Dendritic cell treated with granulocyte-macrophage colony-stimulating factor and Interleukin-4, amounts not matched to agents 40 ng/mL and 50 ng/mL, for 4 days (primary cell): ENCODE data around the gene GFER.

Experiments used
- H3K27ac Mint-ChIP-seq: one replicate; pipeline ENCODE4 v1.8.0; 2022; ENCODE audit warnings: mild to moderate bottlenecking, mixed read lengths
- H3K27me3 Mint-ChIP-seq: one replicate; pipeline ENCODE4 v1.8.0; 2022; ENCODE audit warnings: mild to moderate bottlenecking, mixed read lengths
- H3K36me3 Mint-ChIP-seq: one replicate; pipeline ENCODE4 v1.8.0; 2022; ENCODE audit warnings: low read depth, mixed read lengths
- H3K4me1 Mint-ChIP-seq: one replicate; pipeline ENCODE4 v1.8.0; 2022; ENCODE audit warnings: low read depth, mixed read lengths
- H3K4me3 Mint-ChIP-seq: one replicate; pipeline ENCODE4 v1.8.0; 2022; ENCODE audit warnings: mild to moderate bottlenecking, moderate library complexity, mixed read lengths
- H3K9me3 Mint-ChIP-seq: one replicate; pipeline ENCODE4 v1.8.0; 2022; ENCODE audit warnings: mixed read lengths
- intact Hi-C: fragments of 100-400 bp; cut with micrococcal nuclease; formaldehyde crosslinking; loops from one replicate; pipeline ENCODE4 v1.15.0; 2022

The GFER gene

DNA sequence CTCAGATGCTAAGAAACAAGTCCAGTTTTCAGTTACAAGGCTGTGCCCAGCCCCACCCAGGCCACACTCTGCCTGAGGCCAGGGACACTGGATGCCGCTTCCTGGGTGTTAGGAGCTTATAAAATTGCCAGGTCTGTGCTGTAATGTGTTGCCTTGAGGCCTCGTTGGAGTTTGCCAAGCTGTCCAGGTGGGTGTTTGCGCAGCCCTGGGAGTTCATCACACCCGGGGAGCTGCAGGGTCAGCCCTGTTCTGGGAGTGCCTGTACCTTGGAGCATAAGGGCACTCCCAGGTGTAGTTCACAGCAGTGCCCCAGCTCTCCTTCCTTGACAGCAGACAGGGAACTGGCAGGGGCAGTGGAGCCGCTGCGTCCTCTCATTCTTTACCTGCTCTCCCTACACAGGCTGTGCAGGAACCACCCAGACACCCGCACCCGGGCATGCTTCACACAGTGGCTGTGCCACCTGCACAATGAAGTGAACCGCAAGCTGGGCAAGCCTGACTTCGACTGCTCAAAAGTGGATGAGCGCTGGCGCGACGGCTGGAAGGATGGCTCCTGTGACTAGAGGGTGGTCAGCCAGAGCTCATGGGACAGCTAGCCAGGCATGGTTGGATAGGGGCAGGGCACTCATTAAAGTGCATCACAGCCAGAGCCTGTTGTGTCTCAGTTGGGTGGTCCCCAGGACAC lies 1.6 kb downstream of the GFER start:
- H3K4me1 Mint-ChIP-seq, result peaks cover 41% of the 10 kb centered on the region
- no peak overlapping the region for H3K27ac Mint-ChIP-seq
- H3K4me3 Mint-ChIP-seq, result peak overlapping the region; percentile 79
- no peaks in the 10 kb centered on the region for H3K9me3 Mint-ChIP-seq
- peaks cover 29% of the 10 kb centered on the region for H3K36me3 Mint-ChIP-seq
- peaks cover 60% of the 10 kb centered on the region for H3K27me3 Mint-ChIP-seq
- intact Hi-C loops, result no loop called here

- H3K36me3 Mint-ChIP-seq, result peaks cover 29% of the 10 kb centered on the region
- no peak overlapping the region for H3K27ac Mint-ChIP-seq
- peaks cover 58% of the 10 kb centered on the region for H3K27me3 Mint-ChIP-seq
- H3K4me3 Mint-ChIP-seq, result no peak overlapping the region
- no peaks in the 10 kb centered on the region for H3K9me3 Mint-ChIP-seq
- peaks cover 52% of the 10 kb centered on the region for H3K4me1 Mint-ChIP-seq
- intact Hi-C loops, result no loop called here
Observed at GRCh38 chr16:1987198-1987597, 3.2 kb downstream of the GFER start.

GRCh38 chr16:1989209-1990100 lies 5.5 kb downstream of the GFER start, which contains the start of gene SYNGR3:
Gene SYNGR3 (plus strand): TSS chr16:1989970. CDS start chr16:1990103, 133 bp downstream.
- Mint-ChIP-seq H3K27ac (peak within 1 kb of the TSS; percentile 43), H3K4me1 (peaks cover 40% of the 10 kb centered on the region), H3K9me3 (no peaks in the 10 kb centered on the region), H3K4me3 (peak within 1 kb of the TSS; percentile 40), H3K36me3 (peaks cover 29% of the 10 kb centered on the region), H3K27me3 (peaks cover 52% of the 10 kb centered on the region)
- intact Hi-C loops, result no loop called here

DNA sequence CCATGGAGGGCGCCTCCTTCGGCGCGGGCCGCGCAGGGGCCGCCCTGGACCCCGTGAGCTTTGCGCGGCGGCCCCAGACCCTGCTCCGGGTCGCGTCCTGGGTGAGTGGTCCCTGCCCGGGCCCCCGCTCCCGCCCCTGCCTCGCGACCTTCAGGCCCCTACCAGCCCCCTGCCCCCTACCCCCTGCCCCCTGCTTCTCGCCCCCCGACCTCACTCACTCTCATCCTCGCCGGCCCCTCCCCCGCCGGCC lies 6.0 kb downstream of the GFER start:
- peaks cover 52% of the 10 kb centered on the region for H3K27me3 Mint-ChIP-seq
- intact Hi-C loops, result no loop called here
- no peak overlapping the region for H3K27ac Mint-ChIP-seq
- peaks cover 29% of the 10 kb centered on the region for H3K36me3 Mint-ChIP-seq
- peaks cover 34% of the 10 kb centered on the region for H3K4me1 Mint-ChIP-seq
- peak overlapping the region; percentile 40 for H3K4me3 Mint-ChIP-seq
- no peaks in the 10 kb centered on the region for H3K9me3 Mint-ChIP-seq

DNA sequence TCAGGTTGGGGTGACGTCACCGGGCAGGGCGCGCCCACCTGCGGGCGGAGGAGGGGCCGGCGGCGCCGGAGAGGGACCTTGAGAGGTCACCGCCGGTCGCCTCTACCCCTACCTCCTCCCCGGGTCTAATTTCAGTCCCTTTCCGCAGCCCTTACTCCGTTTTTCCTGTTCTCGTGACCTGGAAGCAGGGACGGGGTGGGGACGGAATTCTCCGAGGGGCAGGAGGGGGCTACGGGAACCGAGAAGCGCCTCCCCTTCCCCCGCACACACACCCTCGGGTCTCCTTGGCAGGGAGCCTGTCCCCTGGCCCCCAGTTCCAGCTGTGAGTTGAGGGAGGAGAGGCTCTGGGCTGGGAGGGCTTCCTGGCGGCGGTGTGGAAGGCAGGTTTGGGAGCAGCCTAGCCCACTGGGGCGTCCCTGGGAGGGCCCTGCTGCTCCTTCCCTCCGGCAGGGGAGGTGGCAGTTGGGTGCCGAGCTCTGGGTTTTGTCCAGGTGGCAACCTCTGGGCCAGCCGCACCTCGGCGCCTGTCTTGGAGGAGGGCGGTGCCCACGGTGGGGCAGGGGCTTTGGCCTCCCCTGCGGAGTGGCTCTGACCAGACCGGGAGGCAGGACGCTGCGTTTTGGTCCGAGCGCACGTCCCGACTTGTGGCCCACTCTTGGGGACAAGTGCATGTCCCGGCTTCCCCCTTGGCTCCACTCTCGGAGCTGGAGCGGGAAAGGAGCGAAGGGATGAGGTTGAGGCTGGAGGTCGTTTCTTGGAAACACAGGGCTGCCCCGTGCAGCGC lies 6.5 kb downstream of the GFER start:
- Mint-ChIP-seq H3K27ac (peak overlapping the region; percentile 43), H3K4me1 (peaks cover 29% of the 10 kb centered on the region), H3K4me3 (peak overlapping the region; percentile 40), H3K9me3 (no peaks in the 10 kb centered on the region), H3K36me3 (peaks cover 24% of the 10 kb centered on the region), H3K27me3 (peaks cover 52% of the 10 kb centered on the region)
- intact Hi-C loops, result no loop called here

DNA sequence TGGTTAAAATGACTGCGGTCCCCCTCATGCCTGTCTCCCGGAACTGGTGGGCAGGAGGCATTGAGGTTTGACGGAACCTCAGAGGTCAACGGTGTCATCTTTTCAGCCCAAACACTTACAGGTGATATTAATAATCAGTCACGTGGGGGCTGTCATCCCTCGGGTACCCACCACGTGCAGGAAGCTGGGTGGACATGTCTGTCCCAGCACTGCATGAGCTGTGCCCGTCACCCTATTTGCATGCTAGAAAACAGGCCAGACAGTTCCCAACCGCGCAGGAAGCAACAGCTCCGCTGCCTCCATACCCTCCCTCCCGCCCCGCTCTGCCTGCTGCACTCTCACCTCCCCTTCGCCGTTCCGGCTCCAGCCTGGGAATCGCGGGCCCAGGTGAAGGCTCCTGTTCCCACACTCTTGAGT lies 7.2 kb downstream of the GFER start:
- Mint-ChIP-seq H3K4me1 (peaks cover 24% of the 10 kb centered on the region), H3K4me3 (peak overlapping the region; percentile 66), H3K27ac (peak overlapping the region; percentile 69), H3K9me3 (no peaks in the 10 kb centered on the region), H3K36me3 (peaks cover 18% of the 10 kb centered on the region), H3K27me3 (peaks cover 52% of the 10 kb centered on the region)
- intact Hi-C loops, result no loop called here

GRCh38 chr16:1991588-1991947 lies 7.6 kb downstream of the GFER start:
- Mint-ChIP-seq H3K27me3 (peaks cover 51% of the 10 kb centered on the region), H3K4me1 (peaks cover 20% of the 10 kb centered on the region), H3K4me3 (peak overlapping the region; percentile 66), H3K36me3 (peaks cover 17% of the 10 kb centered on the region), H3K9me3 (no peaks in the 10 kb centered on the region), H3K27ac (peak overlapping the region; percentile 69)
- intact Hi-C loops, result no loop called here

DNA sequence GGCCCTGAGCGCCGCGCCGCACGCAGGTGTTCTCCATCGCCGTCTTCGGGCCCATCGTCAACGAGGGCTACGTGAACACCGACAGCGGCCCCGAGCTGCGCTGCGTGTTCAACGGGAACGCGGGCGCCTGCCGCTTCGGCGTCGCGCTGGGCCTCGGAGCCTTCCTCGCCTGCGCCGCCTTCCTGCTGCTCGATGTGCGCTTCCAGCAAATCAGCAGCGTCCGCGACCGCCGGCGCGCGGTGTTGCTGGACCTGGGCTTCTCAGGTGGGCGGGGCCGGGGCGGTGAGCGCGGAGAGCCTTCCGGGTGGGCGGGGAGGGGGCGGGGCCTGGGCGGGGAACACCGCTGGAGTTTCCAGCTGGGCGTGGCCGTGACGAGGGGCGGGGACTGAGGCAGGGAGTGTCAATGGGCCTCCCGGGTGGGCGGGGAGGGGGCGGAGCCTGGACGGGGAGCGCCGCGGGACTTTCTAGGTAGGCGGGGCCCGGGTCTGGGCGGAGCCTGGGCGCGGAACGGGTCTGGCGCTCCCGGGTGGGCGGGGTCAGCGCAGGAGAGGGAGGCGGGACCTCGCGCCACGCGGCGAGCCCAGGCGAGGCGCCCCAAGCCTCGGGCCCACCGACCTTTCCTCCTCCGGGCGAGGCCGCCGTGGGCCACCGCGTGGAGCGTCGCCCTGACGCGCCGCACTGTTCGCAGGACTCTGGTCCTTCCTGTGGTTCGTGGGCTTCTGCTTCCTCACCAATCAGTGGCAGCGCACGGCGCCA lies 8.1 kb downstream of the GFER start:
- H3K27ac Mint-ChIP-seq, result peak overlapping the region; percentile 69
- H3K27me3 Mint-ChIP-seq, result peaks cover 48% of the 10 kb centered on the region
- H3K4me1 Mint-ChIP-seq, result peaks cover 15% of the 10 kb centered on the region
- H3K9me3 Mint-ChIP-seq, result no peaks in the 10 kb centered on the region
- peak overlapping the region; percentile 66 for H3K4me3 Mint-ChIP-seq
- H3K36me3 Mint-ChIP-seq, result peaks cover 17% of the 10 kb centered on the region
- intact Hi-C loops, result no loop called here

DNA sequence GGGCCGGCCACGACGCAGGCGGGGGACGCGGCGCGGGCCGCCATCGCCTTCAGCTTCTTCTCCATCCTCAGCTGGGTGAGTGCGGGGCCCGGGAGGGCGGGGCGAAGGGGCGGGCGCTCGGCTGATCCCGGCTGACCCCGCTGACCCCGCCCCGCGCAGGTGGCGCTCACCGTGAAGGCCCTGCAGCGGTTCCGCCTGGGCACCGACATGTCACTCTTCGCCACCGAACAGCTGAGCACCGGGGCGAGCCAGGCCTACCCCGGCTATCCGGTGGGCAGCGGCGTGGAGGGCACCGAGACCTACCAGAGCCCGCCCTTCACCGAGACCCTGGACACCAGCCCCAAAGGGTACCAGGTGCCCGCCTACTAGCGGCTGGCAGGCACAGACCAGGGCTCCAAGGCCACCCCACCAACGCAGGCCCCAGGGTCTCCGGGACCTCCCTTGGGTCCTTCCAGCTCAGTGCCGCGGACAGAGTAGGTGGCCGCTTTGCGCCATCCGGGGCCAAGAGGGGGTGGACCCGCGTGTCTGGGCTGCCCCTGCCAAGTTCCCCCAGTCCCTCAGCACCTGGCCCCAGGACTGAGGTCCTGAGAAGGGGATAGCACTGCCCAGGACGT lies 8.8 kb downstream of the GFER start:
- peak overlapping the region; percentile 32 for H3K27ac Mint-ChIP-seq
- intact Hi-C loops, result no loop called here
- H3K27me3 Mint-ChIP-seq, result peaks cover 45% of the 10 kb centered on the region
- H3K4me3 Mint-ChIP-seq, result no peak overlapping the region
- peaks cover 17% of the 10 kb centered on the region for H3K36me3 Mint-ChIP-seq
- H3K4me1 Mint-ChIP-seq, result peaks cover 15% of the 10 kb centered on the region
- H3K9me3 Mint-ChIP-seq, result no peaks in the 10 kb centered on the region

DNA sequence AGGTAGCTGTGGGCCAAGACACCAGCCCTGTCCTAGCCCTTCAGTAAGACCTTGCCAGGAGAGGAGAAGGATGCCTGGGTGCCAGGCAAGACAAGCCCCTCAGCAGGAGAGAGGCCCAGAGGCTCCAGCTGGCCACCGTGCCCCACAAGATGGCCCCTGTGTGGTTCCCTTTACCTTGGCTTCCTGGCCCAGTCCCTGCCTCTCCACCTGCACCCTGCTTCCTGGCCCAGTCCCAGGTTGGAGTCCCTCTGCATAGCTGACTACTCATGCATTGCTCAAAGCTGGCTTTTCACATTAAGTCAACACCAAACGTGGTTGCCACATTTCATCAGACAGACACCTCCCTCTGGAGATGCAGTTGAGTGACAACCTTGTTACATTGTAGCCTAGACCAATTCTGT lies 9.7 kb downstream of the GFER start:
- H3K36me3 Mint-ChIP-seq, result peaks cover 25% of the 10 kb centered on the region
- peaks cover 15% of the 10 kb centered on the region for H3K4me1 Mint-ChIP-seq
- intact Hi-C loops, result no loop called here
- H3K27me3 Mint-ChIP-seq, result peaks cover 38% of the 10 kb centered on the region
- H3K4me3 Mint-ChIP-seq, result no peak overlapping the region
- H3K27ac Mint-ChIP-seq, result peak overlapping the region; percentile 32
- no peaks in the 10 kb centered on the region for H3K9me3 Mint-ChIP-seq

DNA sequence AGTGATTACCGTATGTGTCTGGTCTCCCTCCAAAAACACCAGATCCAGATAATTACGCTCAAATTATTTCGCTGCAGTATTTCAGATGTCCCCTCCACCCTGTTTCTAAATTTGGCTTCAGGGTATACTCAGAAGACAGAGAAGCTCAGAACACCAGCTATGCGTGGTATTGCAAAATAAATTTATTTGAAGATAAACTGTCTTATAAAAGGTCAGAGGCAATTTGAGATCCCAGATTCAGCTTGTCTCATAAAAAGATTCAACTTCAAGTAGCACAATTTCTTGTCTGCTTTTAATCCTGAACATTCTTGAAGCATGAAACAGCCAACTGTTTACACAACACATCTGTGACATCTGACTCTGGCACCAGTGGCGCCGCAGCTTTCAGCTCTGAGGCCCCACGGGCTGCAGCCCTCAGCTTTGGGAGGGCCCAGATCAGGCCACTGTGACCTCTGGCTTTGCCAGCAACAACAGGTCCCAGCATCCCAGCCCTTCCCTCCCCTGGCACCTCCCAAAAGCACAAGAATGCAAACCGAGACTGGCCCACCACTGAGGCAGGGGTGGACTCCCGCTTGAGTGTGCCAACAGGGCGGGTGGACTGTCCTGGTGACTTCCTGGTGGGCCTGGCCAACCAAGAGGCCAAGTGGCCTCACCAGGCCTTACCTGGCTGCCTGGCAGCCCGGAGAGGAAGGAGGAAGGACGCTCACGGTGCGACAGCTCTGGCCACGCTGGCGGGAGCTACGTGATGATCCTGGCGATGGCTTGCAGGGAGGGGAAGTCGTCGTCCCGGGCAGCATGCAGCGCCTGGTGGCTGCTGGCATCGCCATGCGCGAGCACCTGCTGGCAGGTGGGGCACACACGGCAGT lies 13.7 kb downstream of the GFER start:
- peaks cover 12% of the 10 kb centered on the region for H3K4me1 Mint-ChIP-seq
- peaks cover 65% of the 10 kb centered on the region for H3K36me3 Mint-ChIP-seq
- peaks cover 9% of the 10 kb centered on the region for H3K27me3 Mint-ChIP-seq
- intact Hi-C loops, result no loop called here
- H3K4me3 Mint-ChIP-seq, result no peak overlapping the region
- no peak overlapping the region for H3K27ac Mint-ChIP-seq
- no peaks in the 10 kb centered on the region for H3K9me3 Mint-ChIP-seq

GRCh38 chr16:1998360-1998835 lies 14.4 kb downstream of the GFER start:
- H3K4me3 Mint-ChIP-seq, result no peak overlapping the region
- H3K36me3 Mint-ChIP-seq, result peaks cover 72% of the 10 kb centered on the region
- H3K9me3 Mint-ChIP-seq, result no peaks in the 10 kb centered on the region
- peaks cover 12% of the 10 kb centered on the region for H3K4me1 Mint-ChIP-seq
- intact Hi-C loops, result no loop called here
- H3K27me3 Mint-ChIP-seq, result peaks cover 2% of the 10 kb centered on the region
- no peak overlapping the region for H3K27ac Mint-ChIP-seq
